Iris pigment epithelial cell (primary cell): ENCODE data around the gene LTO1.

Experiments
- DNase-seq: peaks from one replicate; pipeline ENCODE4 v3.0.0-alpha.2; 2011; ENCODE audit warnings: low read depth

LTO1 gene

GRCh38 chr11:69657456-69657910 is 17.7 kb downstream of the LTO1 start:
- no peak for DNase-seq

- no peak for DNase-seq
Measured at GRCh38 chr11:69656536-69657455, 18.4 kb downstream of the LTO1 start.

- no peak for DNase-seq
Measured at GRCh38 chr11:69655479-69656428, 19.4 kb downstream of the LTO1 start.

GRCh38 chr11:69654660-69655478 is 20.3 kb downstream of the LTO1 start:
- DNase-seq = no peak

- no peak for DNase-seq
Measured at GRCh38 chr11:69654001-69654659, 21.0 kb downstream of the LTO1 start.

GRCh38 chr11:69653406-69653960 is 21.7 kb downstream of the LTO1 start:
- DNase-seq = no peak

- DNase-seq = no peak
Measured at GRCh38 chr11:69652999-69653398, 22.2 kb downstream of the LTO1 start.

- no peak for DNase-seq
Measured at GRCh38 chr11:69651834-69652620, 23.1 kb downstream of the LTO1 start.

- no peak for DNase-seq
Measured at GRCh38 chr11:69650832-69651344, 24.3 kb downstream of the LTO1 start.

- DNase-seq = no peak
Measured at GRCh38 chr11:69650081-69650831, 24.9 kb downstream of the LTO1 start.

- DNase-seq = no peak
Measured at GRCh38 chr11:69649576-69649900, 25.6 kb downstream of the LTO1 start.

GRCh38 chr11:69648679-69649575 is 26.2 kb downstream of the LTO1 start:
- no peak for DNase-seq

- no peak for DNase-seq
Measured at GRCh38 chr11:69647761-69648497, 27.2 kb downstream of the LTO1 start.

GRCh38 chr11:69647390-69647748 is 27.8 kb downstream of the LTO1 start:
- no peak for DNase-seq

- no peak for DNase-seq
Measured at GRCh38 chr11:69646493-69647389, 28.4 kb downstream of the LTO1 start.

GRCh38 chr11:69645801-69646492 is 29.2 kb downstream of the LTO1 start:
- no peak for DNase-seq
